K562 (cell line): ENCODE results near the gene EPHB1. TPM values are rescaled to one million over a fixed set of nuclear protein-coding genes. Genes with fewer than 3 reads are reported as not detected.

Experiments used
- ATAC-seq: fragments of 200-7000 bp; cut with Tn5 transposase; 3 replicates; pipeline ENCODE4 v1.9.1; 2020; ENCODE audit warnings: moderate library complexity
- BruUV-seq: library from RNA; stranded (reverse); fragments of 400-500 nt; replicated peaks from 2 replicates; lab custom pipeline; 2021; lab: Mats Ljungman, UMichigan
- CTCF ChIA-PET: fragments of 300-600 bp; formaldehyde crosslinking; extraction: SDS; loops from one replicate; lab custom pipeline; 2021; ENCODE audit warnings: low intra/inter-chr PET ratio; lab: Yijun Ruan, JAX
- POLR2A ChIA-PET: fragments of 300-600, 350-650 bp; sonication (Branson Sonifier 250); formaldehyde crosslinking; extraction: SDS; loops from one replicate; lab custom pipeline; 2021; ENCODE audit warnings: antibody characterized with exemption, inconsistent platforms; lab: Yijun Ruan, JAX
- DNase-seq, 4 experiments: peaks; one replicate each; pipeline versions ENCODE4 v3.0.0 to v3.0.0-alpha.2; 2011 to 2018; ENCODE audit warnings: low spot score in 3 of 4, mixed read lengths in 3 of 4; ENCODE audit errors: extremely low read depth in 1 of 4
- FAIRE-seq: peaks from 2 replicates; lab custom pipeline; 2011; peaks lifted over from hg19 to GRCh38; lab: Jason Lieb, UNC
- H2AFZ ChIP-seq: 2 replicates; pipeline ENCODE4 v1.6.0; 2011; ENCODE audit warnings: low read depth, low read length, control low read depth, inconsistent platforms
- H3K27ac ChIP-seq: fragments of 200-600 bp; 3 replicates; pipeline ENCODE4 v1.8.0; 2011; ENCODE audit warnings: low read depth, mild to moderate bottlenecking, control low read depth, inconsistent platforms, low read length, moderate library complexity, mixed read lengths; ENCODE audit errors: extremely low read depth
- H3K27me3 ChIP-seq, 2 experiments: fragments of 300-600 bp in 1 of 2; 2 replicates in 1 of 2; 3 replicates in 1 of 2; pipeline versions ENCODE4 v1.6.0 to v1.8.0; 2011; ENCODE audit warnings: inconsistent platforms in 2 of 2, low read length in 2 of 2, mild to moderate bottlenecking in 1 of 2, mixed read lengths in 1 of 2, moderate library complexity in 1 of 2; ENCODE audit not compliant: control insufficient read depth in 2 of 2, insufficient read depth in 2 of 2
- H3K36me3 ChIP-seq: fragments of 300-600 bp; 3 replicates; pipeline ENCODE4 v1.8.0; 2011; ENCODE audit warnings: mild to moderate bottlenecking, low read length, inconsistent platforms; ENCODE audit not compliant: control insufficient read depth, insufficient read depth
- H3K4me1 ChIP-seq, 2 experiments: fragments of 200-600 bp in 1 of 2; replicated peaks in 1 of 2; 2 replicates in 1 of 2; 3 replicates in 1 of 2; pipeline versions ENCODE4 v1.5.1 to v1.8.0; 2011; ENCODE audit warnings: inconsistent platforms in 2 of 2, low read length in 2 of 2, mild to moderate bottlenecking in 1 of 2, mixed read lengths in 1 of 2, moderate library complexity in 1 of 2; ENCODE audit not compliant: control insufficient read depth in 2 of 2, insufficient read depth in 2 of 2
- H3K4me2 ChIP-seq: 2 replicates; pipeline ENCODE4 v1.6.1; 2011; ENCODE audit warnings: low read length, control low read depth, inconsistent platforms, mixed read lengths; ENCODE audit not compliant: insufficient read depth
- H3K4me3 ChIP-seq: fragments of 200-600 bp; sonication (generic), shearing (Covaris generic); 2 replicates; pipeline ENCODE4 v1.5.1; 2016; ENCODE audit warnings: control low read depth, inconsistent platforms
- H3K79me2 ChIP-seq: fragments of 200-600 bp; 3 replicates; pipeline ENCODE4 v1.8.0; 2011; ENCODE audit warnings: low read length, inconsistent platforms; ENCODE audit not compliant: control insufficient read depth, insufficient read depth
- H3K9ac ChIP-seq, 2 experiments: 2 replicates each; pipeline versions ENCODE4 v1.6.0 to v1.6.1; 2011; ENCODE audit warnings: low read depth in 2 of 2, low read length in 2 of 2, control low read depth in 1 of 2, inconsistent platforms in 1 of 2, mild to moderate bottlenecking in 1 of 2, mixed read lengths in 1 of 2; ENCODE audit not compliant: insufficient read depth in 1 of 2
- H3K9me1 ChIP-seq: one replicate; pipeline ENCODE4 v1.6.0; 2011; ENCODE audit warnings: inconsistent platforms, mild to moderate bottlenecking, low read length, moderate library complexity; ENCODE audit not compliant: control insufficient read depth, insufficient read depth
- H3K9me3 ChIP-seq: replicated peaks from 2 replicates; pipeline ENCODE4 v1.5.1; 2011; ENCODE audit warnings: low read depth, low read length, inconsistent platforms; ENCODE audit not compliant: control insufficient read depth, insufficient read depth
- H4K20me1 ChIP-seq: replicated peaks from 2 replicates; pipeline ENCODE4 v1.6.1; 2011; ENCODE audit warnings: low read length, inconsistent platforms, mixed read lengths; ENCODE audit not compliant: control insufficient read depth, insufficient read depth
- ASH1L ChIP-seq: fragments of 450-650 bp; IDR thresholded peaks from 2 replicates; pipeline ENCODE4 v1.6.1; 2018; ENCODE audit warnings: borderline replicate concordance, mild to moderate bottlenecking, low read depth; ENCODE audit not compliant: partially characterized antibody
- CBFA2T2 ChIP-seq: fragments of 450-650 bp; conservative IDR thresholded peaks from 2 replicates; pipeline ENCODE4 v1.6.1; 2017; ENCODE audit warnings: mild to moderate bottlenecking
- CHD1 ChIP-seq: fragments of 200-600 bp; sonication (generic); IDR thresholded peaks from one replicate; pipeline ENCODE4 v1.6.1; 2012; ENCODE audit warnings: mild to moderate bottlenecking, moderate library complexity, low read length, inconsistent platforms
- E2F3 ChIP-seq: fragments of 250-450 bp; sonication (Bioruptor Pico); IDR thresholded peaks from 2 replicates; pipeline ENCODE4 v1.4.0; 2020; ENCODE audit warnings: mild to moderate bottlenecking
- ELF4 ChIP-seq: fragments of 450-650 bp; formaldehyde crosslinking; IDR thresholded peaks from 2 replicates; pipeline ENCODE4 v1.4.0; 2022; ENCODE audit warnings: missing genetic modification characterization
- MAFK ChIP-seq: IDR thresholded peaks from 2 replicates; pipeline ENCODE4 v1.6.1; 2011; ENCODE audit warnings: low read length, improper control_type of control experiment
- NCOA4 ChIP-seq: fragments of 450-650 bp; IDR thresholded peaks from 2 replicates; pipeline ENCODE4 v1.6.1; 2018; ENCODE audit warnings: mild to moderate bottlenecking; ENCODE audit not compliant: partially characterized antibody
- SRSF1 ChIP-seq: fragments of 200-400 bp; formaldehyde crosslinking; IDR thresholded peaks from 2 replicates; pipeline ENCODE4 v1.6.1; 2017; ENCODE audit warnings: mild to moderate bottlenecking, low read depth, low read length, moderate library complexity
- ZNF311 ChIP-seq: fragments of 250-450 bp; sonication (Bioruptor Pico); IDR thresholded peaks from 2 replicates; pipeline ENCODE4 v1.4.0; 2020; ENCODE audit warnings: mild to moderate bottlenecking, moderate library complexity
- ZNF76 ChIP-seq: fragments of 250-450 bp; sonication (Bioruptor Pico); IDR thresholded peaks from 2 replicates; pipeline ENCODE4 v1.4.0; 2020; ENCODE audit warnings: mild to moderate bottlenecking, moderate library complexity, borderline replicate concordance
- WGBS: fragments of 100-300 bp; shearing (Covaris generic); methylation state at CpG from one replicate; pipeline ENCODE4 v1.1.6; 2016; ENCODE audit warnings: low coverage, mixed read lengths; ENCODE audit not compliant: insufficient coverage; ENCODE audit errors: missing lambda C conversion rate; 5-methylcytosine and 5-hydroxymethylcytosine counted together
- in situ Hi-C: fragments of 300-500 bp; cut with MboI; formaldehyde crosslinking; loops from 4 replicates; pipeline ENCODE4 v1.15.0; 2018; ENCODE audit warnings: inconsistent platforms, mixed read lengths
- intact Hi-C: fragments of 100-400 bp; cut with micrococcal nuclease; formaldehyde crosslinking; loops from 2 replicates; pipeline ENCODE4 v1.14.2; 2022
- polyA plus RNA-seq, 8 experiments: library from polyadenylated mRNA; depleted of rRNA in 4 of 8; stranded (reverse) in 5 of 8; unstranded in 3 of 8; fragments of >200 nt; fragmentation: Nextera tagmentation in 2 of 8; fragmentation: Illumina TruSeq in 1 of 8; extraction: Ambion mirVana in 2 of 8; extraction: Trizol in 1 of 8; gene quantifications; 2 replicates each; pipeline versions ENCODE4 v1.2.1 to v1.2.3, GENCODE V29; 2011 to 2014; ENCODE audit warnings: inconsistent platforms in 1 of 8, missing spikeins in 1 of 8
- total RNA-seq, 7 experiments: library from RNA; depleted of rRNA in 6 of 7; stranded (reverse); fragments of >200 nt in 6 of 7; fragmentation: Illumina TruSeq in 2 of 7; extraction: Trizol in 2 of 7; gene quantifications; 2 replicates each; pipeline versions ENCODE4 v1.2.1 to v1.2.3, GENCODE V29; 2011 to 2021; ENCODE audit warnings: low replicate concordance in 1 of 7

Gene EPHB1
- total and polyA plus RNA-seq, 9 of the 15 experiments (the other 6 are each of a cell fraction or from before 2014, with no cell fraction given) = 0.29 TPM; not detected in 8

DNA sequence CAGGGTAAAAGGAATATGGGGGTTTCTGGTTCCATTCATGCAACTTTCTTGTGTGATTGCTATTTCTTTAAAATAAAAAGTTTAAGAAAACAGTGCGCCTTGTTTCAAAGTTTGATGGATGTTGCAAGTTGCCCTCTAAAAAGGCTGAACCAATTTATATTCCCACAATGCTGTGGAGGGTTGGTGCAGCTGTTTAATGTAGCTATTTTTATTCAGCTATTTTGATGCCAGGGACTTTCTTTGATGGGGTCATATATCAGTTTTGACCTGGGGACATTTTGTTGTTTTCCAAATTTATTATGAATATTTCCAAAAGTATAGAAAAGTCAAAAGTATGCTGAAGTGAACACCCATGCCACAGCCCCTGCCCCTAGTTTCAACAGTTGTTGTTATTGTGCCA is 20.5 kb downstream of the EPHB1 start:
- Histone ChIP-seq H3K4me2 (no peak overlapping the region), H4K20me1 (no peaks in the 10 kb centered on the region), H3K36me3 (no peaks in the 10 kb centered on the region), H3K9me1 (no peaks in the 10 kb centered on the region), H3K79me2 (no peaks in the 10 kb centered on the region), H3K4me3 (no peak overlapping the region), H3K27me3 (no peaks in the 10 kb centered on the region), H3K27ac (no peak overlapping the region), H2AFZ (no peak overlapping the region), H3K9ac (no peak overlapping the region), H3K4me1 (no peaks in the 10 kb centered on the region), H3K9me3 (no peaks in the 10 kb centered on the region)
- BruUV-seq = no TSS peak
- FAIRE-seq (no peak), DNase-seq (no peak), ATAC-seq (no peak)
- in situ Hi-C loops = no loop called here
- intact Hi-C loops = no loop called here
- ChIA-PET CTCF (no interaction called here), POLR2A (no interaction called here)
- WGBS = 0% methylated on average over 1 of the region's 1 CpG
- TF ChIP-seq ZNF311 (CRISPR knock-in tag) (no peak), ELF4 (CRISPR knock-in tag) (no peak)

DNA sequence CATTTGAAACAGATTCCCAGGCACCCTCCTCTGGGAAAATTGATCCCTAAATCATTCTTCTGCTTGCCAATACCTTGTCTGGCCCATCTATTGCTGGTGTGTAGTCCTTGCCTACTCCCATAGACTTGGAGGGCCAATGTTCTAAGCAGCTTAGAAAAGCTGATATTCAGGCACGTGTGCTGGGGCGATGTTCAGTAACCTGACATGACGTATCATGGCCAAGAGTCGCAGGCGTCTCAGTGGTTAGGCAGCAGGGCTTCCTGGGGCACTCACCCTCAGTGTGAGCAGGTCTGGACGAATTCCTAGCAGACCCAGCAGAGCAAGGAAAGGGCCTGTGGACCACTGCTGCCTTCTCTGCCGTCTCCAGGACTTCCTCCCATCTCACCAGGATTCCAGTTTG is 21.6 kb downstream of the EPHB1 start:
- Histone ChIP-seq H3K9ac (no peak overlapping the region), H4K20me1 (no peaks in the 10 kb centered on the region), H3K36me3 (no peaks in the 10 kb centered on the region), H3K4me2 (no peak overlapping the region), H2AFZ (no peak overlapping the region), H3K79me2 (no peaks in the 10 kb centered on the region), H3K4me1 (no peaks in the 10 kb centered on the region), H3K9me1 (no peaks in the 10 kb centered on the region), H3K9me3 (no peaks in the 10 kb centered on the region), H3K27ac (no peak overlapping the region), H3K27me3 (no peaks in the 10 kb centered on the region), H3K4me3 (no peak overlapping the region)
- ATAC-seq (no peak), FAIRE-seq (no peak), DNase-seq (no peak)
- 0% methylated on average over 4 of the region's 7 CpGs for WGBS
- TF ChIP-seq NCOA4 = no peak
- TF ChIP-seq ASH1L = no peak
- TF ChIP-seq E2F3 (CRISPR knock-in tag) = no peak
- TF ChIP-seq CHD1 = no peak
- TF ChIP-seq MAFK = no peak
- no peak for TF ChIP-seq SRSF1
- TF ChIP-seq CBFA2T2 = no peak
- no peak for TF ChIP-seq ZNF76
- POLR2A ChIA-PET = no interaction called here
- intact Hi-C loops (no loop called here), in situ Hi-C loops (no loop called here)
- no TSS peak for BruUV-seq
- CTCF ChIA-PET = no interaction called here
